Measurements from ENCODE around the gene DYNLRB1.

Gene DYNLRB1

DNA sequence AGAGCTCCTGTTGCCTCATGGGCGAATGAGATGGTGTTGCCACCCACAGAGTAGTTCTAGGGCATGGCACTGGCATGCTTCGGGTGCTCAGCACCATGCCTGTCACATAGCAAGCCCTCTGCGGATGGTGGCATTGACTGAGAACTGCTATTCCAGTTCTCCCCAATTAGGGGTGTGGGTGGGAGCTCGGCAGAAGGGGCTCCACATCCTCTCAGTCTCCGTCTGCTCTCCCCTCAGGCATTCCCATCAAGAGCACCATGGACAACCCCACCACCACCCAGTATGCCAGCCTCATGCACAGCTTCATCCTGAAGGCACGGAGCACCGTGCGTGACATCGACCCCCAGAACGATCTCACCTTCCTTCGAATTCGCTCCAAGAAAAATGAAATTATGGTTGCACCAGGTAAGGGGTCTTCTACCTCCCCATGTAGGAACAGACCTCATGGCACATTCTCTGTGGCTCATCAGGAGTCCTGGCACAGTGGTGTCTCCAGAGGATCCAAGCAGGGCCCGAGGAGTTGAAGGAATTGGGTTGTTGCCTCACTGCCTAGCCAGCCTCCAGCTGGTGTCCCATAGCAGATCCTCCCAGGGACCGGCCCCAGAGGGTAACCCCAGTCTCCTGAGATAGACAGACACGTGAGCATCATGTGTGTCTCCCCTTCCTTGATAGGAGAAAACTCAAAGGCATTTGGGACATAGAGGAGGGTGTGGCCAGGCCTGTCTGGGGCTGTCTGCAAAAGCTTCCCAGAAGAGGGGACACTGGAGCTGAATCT, 18.4 kb downstream of the DYNLRB1 start:
- no peak for DNase-seq (ENCODE audit: low spot score)

DNA sequence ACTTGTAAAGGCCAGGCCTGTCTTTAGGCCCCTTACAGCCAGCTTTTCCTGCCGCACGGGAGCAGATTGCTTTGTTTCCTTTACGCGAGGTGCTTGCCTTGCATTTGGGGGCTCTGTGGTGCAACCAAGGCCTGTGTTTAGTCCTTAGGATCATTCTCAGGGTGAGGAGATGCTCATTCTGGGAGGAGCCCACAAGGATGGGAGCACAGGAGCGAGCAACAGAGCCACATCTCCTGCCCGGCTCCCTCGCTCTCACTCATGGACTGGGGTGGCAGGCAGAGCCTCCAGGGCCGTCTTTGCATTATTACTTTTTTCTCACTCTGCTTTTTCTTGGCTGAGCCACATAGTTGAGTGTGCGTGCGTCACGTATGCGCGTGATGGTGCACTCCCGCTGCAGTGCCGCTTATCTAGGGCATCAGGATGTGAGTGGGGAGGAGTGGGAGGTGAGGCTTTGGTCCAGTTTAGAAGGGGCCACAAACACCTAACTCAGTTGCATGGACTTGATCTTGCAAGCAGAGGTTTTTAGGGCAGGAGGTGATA, 19.1 kb downstream of the DYNLRB1 start:
- DNase-seq (ENCODE audit: low spot score): peak; percentile 6

DNA sequence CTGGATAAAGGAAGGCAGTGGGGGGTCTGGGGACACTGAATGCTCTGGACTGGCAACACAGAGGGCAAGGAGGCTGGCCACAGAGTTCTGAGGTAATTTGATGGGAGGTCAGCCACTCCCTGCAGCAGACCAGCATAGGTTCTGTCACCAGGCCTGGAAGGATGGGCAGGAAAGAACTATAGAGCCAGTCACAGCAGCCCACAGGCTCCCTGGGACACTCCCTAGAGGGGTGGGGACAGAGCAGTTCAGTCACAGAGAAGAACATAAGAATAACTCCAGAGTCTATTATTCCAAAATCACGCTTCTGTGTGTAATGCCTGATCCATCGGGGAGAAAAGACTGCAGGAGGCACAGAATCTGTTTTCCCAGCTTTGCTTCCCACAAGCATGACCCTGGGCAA, 19.6 kb downstream of the DYNLRB1 start:
- peak; percentile 10 for DNase-seq (ENCODE audit: low spot score)

DNA sequence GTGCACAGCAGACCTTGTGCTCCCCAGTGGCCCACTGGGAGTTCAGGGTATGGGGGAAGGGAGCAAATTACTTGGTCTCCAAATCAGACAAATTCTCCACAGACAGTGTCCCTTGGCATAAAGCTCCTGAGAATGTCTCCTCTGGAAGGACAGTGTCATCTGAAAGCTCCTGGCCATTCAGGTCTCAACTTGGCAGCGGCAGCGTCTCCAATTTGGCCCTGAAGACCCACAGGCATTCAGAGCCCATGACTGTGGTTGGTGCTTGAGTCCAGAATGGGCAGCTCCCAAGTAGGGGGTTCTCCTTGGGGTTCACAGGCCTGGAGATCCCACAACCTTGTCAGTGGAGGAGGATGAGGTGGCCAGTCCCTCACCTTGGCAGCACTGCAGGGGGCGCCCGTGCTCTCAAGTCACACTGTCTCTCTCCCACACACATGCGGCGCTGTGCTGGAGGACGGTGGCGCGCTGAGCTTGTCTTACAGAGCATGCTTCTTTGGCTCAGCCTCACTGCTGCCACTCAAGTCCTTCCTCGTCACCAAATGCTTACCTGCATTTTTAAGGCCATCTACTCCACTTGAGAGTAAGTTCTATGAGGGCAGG, 20.7 kb downstream of the DYNLRB1 start:
- peak; percentile 88 for DNase-seq (ENCODE audit: low spot score)

DNA sequence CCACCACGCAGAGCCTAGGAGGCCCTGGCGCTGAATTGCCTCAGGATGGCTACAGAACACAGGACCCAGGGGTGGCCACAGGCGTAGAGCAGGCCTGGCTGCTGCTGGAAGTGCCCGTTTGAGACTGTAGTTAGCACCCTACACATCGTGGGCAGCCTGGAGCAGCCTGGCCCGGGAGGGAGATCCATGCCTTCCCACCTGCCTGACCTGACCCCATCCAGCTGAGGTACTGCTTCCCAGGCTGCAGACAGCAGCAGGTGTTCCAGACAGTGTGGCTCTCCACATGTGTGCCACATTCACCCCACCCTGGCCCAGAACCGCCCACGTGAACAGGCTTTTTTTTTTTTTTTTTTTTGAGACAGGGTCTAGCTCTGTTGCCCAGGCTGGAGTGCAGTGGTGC, 21.4 kb downstream of the DYNLRB1 start:
- peak; percentile 27 for DNase-seq (ENCODE audit: low spot score)

DNA sequence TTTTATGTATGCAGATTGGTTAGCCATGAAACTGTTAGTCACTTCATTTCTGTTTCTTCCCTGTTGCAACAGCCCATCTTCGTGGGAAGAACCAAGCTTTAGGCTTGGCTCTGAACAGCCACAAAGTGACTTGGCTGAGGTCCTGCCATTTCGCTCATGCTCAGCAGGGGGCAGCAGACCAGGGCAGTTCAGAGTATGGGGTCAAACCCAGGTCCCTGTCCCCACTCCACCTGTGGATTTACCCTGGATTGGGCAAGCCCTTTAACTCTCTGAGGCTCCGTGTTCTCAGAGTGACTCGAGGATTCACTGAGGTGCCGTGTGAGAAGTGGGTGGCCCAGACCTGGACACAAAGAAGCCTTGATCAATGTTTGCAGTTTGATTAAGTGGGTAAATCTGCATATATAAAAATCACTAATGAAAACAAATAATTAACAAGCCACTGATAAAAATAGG, 22.5 kb downstream of the DYNLRB1 start:
- DNase-seq (ENCODE audit: low spot score): peak; percentile 80

DNA sequence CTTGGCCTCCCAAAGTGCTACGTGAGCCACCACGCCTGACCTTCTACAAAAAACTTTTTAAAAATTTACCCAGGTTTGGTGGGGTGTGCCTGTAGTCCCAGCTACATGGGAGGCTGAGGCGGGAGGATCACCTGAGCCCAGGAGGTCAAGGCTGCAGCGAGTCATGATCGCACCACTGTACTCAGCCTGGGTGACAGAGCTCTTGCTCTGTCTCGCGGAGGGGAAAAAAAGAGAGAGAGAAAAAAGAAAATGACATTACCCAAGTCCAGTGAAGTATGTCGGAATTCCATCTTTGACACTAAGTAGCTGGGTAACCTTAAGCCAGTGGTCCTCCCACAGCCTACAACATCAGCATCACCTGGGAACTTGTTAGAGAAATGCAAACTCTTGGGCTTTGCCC, 23.5 kb downstream of the DYNLRB1 start:
- no peak for DNase-seq (ENCODE audit: low spot score)

DNA sequence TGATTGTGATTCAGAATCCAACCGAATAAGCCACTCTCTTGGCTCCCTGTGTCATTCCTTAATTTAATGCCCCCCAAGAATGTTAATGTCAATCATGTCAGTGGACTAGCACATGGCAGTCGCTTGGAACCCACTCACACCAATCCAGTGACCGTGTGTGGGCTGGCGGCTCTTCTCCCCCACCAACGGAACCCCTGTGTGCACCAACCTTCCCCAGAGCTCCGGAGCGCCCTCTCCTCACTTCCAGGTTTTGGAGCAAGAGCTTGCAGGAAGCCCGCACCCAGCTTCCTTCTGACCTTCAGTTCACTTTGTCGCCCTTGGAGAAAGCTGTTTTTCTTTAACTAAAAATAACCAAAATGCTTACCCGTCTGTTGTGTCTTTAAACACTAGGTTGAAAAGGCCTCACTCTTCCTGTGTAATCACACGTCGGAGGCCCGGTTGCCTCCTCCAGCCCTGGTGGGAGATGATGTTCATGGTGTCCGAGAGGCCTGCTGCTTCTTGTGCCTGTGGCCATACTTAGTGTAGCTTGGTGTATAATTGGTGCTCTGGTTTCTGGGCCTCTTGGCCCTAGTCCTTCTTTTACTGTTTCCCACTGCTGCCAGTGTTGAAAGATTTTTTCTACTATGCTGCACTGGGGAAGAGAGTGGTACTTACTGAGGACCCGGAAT, 24.5 kb downstream of the DYNLRB1 start:
- DNase-seq (ENCODE audit: low spot score): no peak

DNA sequence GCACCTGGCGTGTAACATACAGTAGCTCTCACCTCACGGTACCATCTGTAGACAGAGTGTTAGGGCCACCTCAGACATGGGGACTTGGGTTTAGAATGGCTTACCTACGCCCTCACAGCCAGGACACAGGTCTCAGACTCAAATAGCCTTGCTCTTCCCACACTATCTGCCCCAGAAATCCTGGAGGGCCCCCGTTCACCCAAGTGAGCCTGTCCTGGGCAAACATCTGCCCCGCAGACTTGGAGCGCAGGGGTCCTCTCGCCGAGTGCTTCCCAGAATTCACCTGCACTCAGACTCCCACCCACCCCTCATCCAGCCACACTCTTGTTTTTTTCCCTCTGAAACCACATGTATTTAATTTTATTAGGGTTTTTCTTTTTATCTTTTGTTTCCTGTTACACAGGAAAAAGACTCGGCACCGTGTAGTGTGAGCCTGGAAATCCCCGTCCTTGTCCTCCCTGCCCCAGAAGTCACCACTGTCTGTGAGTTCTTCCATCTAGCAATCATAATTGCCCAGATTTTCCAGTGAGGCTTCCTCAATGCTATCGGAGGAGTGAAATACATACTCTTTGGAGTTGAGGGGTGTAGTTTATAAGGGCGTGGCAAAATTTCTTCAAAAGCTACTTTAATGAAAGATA, 25.2 kb downstream of the DYNLRB1 start:
- DNase-seq (ENCODE audit: low spot score): peak; percentile 9

DNA sequence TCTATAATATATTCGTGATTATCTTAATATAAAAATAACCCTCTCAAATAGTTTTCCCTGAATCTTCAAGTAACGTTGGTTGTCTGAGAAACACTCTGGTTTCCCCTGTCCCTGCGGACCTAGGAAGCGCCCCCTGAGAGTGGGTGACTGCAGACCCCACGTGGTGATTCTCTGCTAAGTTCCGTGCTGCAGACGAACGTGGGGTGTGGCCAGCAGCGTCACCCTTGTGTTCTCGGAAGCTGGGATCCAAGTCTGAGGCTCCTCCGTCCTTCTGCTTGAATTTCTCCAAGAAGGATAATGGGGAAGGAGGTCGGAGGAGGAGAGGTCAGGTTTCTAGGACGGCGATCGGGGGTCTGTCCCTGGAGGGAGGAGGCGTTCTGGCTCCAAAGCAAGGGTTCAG, 25.7 kb downstream of the DYNLRB1 start:
- DNase-seq (ENCODE audit: low spot score): peak; percentile 10

DNA sequence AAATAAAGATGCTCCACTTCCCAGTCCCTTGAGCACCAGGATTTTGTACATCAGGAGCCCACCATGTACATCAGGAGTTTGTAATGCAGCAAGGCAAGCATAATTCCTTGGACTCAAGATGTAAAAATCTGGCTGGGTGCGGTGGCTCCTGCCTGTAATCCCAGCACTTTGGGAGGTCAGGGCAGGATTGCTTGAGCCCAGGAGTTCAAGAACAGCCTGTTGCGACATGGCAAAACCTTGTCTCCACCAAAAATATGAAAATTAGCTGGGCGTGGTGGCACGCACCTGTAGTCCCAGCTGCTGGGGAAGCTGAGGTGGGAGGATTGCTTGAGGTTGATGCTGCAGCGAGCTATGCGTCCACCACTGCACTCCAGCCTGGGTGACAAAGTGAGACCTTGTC, 26.2 kb downstream of the DYNLRB1 start:
- no peak for DNase-seq (ENCODE audit: low spot score)

DNA sequence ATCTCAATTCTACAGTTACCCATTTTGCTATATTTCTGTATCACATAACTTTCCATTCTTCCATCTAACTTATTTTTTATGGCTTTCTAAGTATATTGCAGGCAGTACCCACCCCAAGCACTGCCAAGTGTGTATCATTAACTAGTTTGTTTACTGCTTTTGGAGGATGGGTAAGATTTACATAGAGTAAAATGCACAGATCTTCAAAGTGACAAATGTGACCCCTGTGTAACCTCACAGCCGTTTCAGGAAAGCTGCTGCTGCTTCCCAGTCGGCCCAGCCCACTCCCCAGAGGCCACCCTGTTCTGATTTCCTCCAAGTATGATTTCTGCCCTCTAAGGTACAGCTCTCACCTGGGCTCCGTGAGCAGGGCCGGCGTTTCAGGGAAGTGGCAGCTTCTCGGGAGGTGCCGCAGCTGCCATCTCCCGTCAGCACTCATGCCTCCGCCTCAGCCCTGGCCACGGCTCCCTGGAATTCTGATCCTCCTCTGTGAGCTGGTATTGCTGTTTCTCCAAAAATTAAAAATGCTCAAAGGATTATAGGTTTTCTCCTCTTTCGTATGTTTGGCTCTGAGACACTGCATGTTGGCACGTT, 27.3 kb downstream of the DYNLRB1 start:
- no peak for DNase-seq (ENCODE audit: low spot score)

DNA sequence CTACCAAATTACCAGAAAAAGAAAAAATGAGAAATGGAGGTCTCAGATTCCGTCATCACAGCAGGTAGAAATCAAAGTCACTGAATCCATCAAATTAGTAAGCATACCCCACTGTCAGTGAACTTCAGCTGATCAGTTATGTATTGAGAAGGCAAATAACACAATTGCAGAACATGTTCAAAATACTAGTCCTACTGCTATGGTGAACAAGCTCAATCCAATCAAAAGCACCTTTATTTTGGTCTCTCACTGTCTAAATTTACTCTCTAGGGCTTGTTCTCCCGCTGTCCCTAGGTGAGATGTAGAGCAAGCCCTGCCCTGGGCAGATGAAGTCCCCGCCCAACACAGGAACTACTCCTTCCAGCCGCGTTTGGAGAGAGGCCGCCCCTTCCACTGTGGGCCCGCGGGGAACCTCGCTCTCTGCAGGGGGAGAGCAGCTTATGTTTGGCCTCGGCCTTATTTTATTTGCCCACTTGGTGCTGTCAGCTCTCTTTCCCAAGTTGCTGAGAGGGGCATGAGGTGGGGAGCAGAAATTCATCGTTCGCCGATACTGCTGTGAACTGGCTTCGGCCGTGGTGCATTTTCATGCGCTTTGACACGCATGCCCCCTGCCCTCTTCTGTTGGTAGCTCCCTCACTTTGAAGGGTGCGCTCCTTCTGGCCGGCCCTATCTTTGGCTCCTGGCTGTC, 28.0 kb downstream of the DYNLRB1 start:
- DNase-seq (ENCODE audit: low spot score): no peak

DNA sequence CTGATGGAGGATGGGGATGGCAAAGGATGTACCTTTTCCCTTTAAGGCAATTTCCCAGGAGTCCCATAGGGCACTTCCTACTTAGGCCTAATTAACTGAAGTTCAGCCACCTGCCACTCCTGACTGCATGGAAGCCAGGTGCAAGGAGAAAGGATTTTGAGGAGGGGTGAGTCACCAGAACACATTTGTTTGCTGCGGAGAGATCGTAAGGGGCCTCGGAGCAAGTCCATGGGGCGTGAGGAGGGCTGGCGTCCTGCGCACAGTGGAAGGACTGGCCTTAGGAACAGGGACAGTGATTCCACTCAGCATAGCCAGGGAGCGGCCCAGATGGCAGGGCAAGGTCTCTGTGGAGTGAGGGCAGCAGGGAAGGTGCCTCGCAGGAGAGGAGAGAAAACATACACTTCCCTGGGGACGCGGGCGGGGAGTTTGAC, 30.5 kb downstream of the DYNLRB1 start:
- peak; percentile 62 for DNase-seq (ENCODE audit: low spot score)

DNA sequence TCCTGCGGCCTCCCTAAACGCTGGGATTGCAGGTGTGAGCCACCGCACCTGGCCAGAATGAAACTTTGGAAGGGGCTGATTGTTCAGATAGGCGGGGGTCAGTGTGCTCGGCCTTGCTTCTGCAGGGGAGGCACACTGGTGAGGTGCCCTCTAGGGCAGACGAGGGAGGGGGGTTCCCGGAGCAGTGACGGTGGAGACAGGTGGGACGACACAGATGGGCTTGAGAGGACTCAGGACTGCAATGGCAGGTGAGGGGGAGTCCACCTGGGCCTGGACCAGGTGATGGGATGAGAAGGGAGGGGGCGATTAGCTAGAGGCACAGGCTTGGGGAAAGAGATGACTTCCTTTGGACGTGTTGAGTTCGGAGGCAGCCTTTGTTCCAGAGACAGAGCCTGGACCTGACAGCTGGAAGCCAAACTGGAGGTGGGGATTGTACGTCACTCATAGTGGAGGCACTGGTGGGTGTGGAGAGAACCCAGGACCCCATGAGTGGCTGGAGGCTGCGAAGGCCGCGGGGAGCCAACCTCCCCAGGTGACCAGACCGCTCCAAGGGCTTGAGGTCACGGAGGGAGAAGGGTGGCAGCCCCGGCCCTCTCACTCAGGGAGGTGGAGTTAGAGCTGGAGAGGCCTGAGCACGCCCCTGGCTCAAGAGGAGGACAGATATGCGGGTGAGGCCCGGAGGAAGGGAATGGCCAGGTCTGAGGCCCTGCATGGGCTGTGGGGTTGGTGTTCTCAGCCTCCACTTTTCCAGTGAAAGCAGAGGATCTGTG, 31.8 kb downstream of the DYNLRB1 start:
- no peak for DNase-seq (ENCODE audit: low spot score)

DNA sequence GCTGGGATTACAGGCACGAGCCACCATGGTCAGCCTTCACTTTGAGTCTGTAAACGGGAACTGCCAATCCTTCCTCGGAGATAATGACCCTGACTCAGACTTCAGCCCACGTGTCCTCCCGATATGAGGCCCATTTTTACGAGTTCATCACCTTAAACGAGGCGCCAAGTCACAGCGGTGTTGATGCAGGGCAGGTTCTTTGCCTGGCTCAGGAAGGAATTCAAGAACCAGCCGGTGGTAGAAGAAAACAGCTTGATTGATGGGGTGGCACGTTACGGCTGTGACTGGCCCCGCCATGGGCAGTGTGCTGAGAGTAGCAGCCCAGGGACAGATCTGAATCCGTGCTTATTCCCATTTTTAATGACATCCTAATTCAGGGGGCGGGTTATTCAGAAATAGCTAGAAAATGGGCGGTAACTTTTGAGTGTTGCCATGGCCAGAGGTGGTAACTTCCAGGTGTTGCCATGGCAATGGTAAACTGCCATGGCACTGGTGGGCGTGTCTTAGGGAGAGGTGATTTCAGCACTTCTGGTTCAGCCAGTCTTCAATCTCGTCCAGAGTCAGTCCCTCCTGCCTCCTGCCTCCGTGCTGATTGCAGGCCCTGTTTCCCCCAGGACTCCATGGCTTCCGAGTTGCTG, 33.2 kb downstream of the DYNLRB1 start:
- DNase-seq (ENCODE audit: low spot score): no peak

DNA sequence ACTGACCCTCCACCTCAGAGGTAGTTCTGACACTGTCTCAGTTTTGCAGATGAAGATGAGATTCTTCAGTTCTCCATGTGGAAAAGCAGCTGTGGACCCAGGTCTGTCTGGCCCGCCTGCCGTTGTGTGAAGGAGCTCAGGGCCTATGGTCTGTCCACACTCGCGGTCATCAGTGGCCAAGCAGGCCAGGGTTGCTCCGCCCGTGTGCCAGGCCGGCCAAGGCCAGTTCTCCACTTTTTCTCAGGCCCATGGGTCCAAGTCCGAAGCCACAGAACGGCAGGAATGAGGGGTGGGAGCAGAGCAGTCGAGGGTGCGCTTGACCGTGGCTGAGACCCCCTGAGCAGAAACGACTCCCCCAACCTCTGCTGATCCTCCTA, 33.7 kb downstream of the DYNLRB1 start:
- no peak for DNase-seq (ENCODE audit: low spot score)

DNA sequence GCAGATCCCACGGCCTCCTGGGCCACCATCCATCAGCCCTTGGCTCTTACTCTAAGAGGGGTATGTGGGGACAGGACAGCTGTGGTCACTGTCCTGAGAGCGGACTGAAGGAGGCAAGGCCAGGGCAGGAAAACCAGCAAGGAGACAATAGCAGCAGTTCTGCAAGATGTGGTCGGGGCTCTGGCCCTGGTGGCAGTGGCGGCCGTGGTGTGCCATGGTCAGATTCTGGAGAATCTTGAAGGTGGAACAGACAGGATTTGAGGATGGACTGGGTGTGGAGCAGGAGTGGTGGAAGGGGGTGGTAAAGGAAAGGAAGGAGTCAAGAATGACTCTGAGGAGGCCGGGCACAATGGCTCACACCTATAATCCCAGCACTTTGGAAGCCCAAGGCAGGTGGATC, 36.3 kb downstream of the DYNLRB1 start:
- no peak for DNase-seq (ENCODE audit: low spot score)

DNA sequence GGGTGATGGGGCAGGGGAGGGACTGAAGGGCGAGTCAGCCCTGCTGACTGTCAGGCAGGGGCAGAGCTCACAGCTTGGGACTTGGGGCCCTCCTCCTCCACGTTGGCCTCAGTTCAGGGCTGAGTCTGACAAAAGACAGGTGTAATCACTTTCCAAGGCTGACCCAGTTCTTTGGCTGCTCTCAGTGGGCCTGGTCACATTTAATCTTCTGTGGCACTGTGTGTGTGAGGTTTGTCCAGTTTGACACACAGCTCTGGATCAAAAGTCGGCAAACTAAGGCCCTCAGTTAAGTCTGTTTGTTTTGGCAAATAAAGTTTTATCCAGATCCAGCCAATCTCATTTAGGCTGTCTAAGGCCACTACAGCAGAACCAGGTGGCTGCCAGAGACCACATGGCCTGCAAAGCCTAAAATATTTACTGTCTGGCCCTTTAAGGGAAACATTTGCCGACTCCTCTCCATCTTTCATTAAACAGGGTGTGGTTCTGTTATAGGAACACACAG, 37.2 kb downstream of the DYNLRB1 start:
- DNase-seq (ENCODE audit: low spot score): no peak

DNA sequence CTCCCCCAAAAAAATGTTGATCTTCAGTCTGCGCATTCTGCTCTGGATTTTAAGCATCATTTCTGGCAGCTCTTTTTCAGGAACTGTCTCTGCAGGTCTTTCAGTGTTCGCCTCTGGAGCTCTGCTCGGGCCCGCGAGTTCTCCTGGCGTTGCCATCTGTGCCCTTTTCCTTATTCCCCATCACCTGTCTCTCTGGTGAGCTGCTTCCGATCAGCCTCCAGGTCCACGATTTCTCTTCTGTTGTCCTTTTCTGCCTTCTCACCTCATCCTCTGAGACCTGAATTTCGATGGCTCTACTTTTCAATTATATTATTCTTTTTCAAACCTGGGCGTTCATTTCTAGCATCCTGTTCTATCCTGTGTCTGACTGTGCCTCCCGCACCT, 41.7 kb downstream of the DYNLRB1 start:
- DNase-seq (ENCODE audit: low spot score): no peak

All from D341Med (cell line).